K562 (cell line): ENCODE measurements around the gene DMWD. TPM values are rescaled to one million over a fixed set of nuclear protein-coding genes. Genes with fewer than 3 reads are reported as not detected.
A peak's percentile ranks its signal among the peaks of the same experiment; 100 is the strongest.

Experiments
- ASH1L ChIP-seq: fragments of 450-650 bp; IDR thresholded peaks from 2 replicates; pipeline ENCODE4 v1.6.1; 2018; ENCODE audit warnings: borderline replicate concordance, mild to moderate bottlenecking, low read depth; ENCODE audit not compliant: partially characterized antibody
- CBFA2T3 ChIP-seq: fragments of 450-650 bp; IDR thresholded peaks from 2 replicates; pipeline ENCODE4 v1.6.1; 2017
- ETS2 ChIP-seq: IDR thresholded peaks from 2 replicates; pipeline ENCODE4 v1.6.1; 2016; ENCODE audit warnings: borderline replicate concordance, missing genetic modification characterization, mild to moderate bottlenecking, moderate library complexity, missing compliant biosample characterization; ENCODE audit not compliant: poor library complexity, severe bottlenecking
- KLF1 ChIP-seq: fragments of 450-650 bp; IDR thresholded peaks from 2 replicates; pipeline ENCODE4 v1.6.1; 2016; ENCODE audit warnings: missing genetic modification characterization, missing compliant biosample characterization
- MTA3 ChIP-seq: fragments of 450-650 bp; formaldehyde crosslinking; IDR thresholded peaks from 2 replicates; pipeline ENCODE4 v1.6.1; 2017; ENCODE audit warnings: mild to moderate bottlenecking, borderline replicate concordance
- MXI1 ChIP-seq: IDR thresholded peaks from 2 replicates; pipeline ENCODE4 v1.6.1; 2011; ENCODE audit warnings: low read depth, mild to moderate bottlenecking, improper control_type of control experiment, low read length
- NCOA4 ChIP-seq: fragments of 450-650 bp; IDR thresholded peaks from 2 replicates; pipeline ENCODE4 v1.6.1; 2018; ENCODE audit warnings: mild to moderate bottlenecking; ENCODE audit not compliant: partially characterized antibody
- SIN3B ChIP-seq: fragments of 450-650 bp; IDR thresholded peaks from 2 replicates; pipeline ENCODE4 v1.6.1; 2017; ENCODE audit warnings: low read depth, mild to moderate bottlenecking, moderate library complexity
- SPI1 ChIP-seq: IDR thresholded peaks from 2 replicates; pipeline ENCODE4 v1.6.1; 2011; ENCODE audit warnings: low read depth, low read length, control low read depth, borderline replicate concordance
- SRF ChIP-seq, 2 experiments: fragments of 250-450, 450-650 bp in 1 of 2; sonication (Bioruptor Pico) in 1 of 2; sonication (generic) in 1 of 2; formaldehyde crosslinking; IDR thresholded peaks; 2 replicates each; pipeline versions ENCODE4 v1.5.0 to v1.5.1; 2020 to 2022; ENCODE audit warnings: mild to moderate bottlenecking in 1 of 2, missing genetic modification reagents in 1 of 2
- TCFL5 ChIP-seq: fragments of 250-450 bp; sonication (Bioruptor Pico); conservative IDR thresholded peaks from 2 replicates; pipeline ENCODE4 v1.6.1; 2021; ENCODE audit warnings: mild to moderate bottlenecking, moderate library complexity, matching md5 sums
- ZBTB33 ChIP-seq: sonication (generic); formaldehyde crosslinking; IDR thresholded peaks from 2 replicates; pipeline ENCODE4 v1.8.1; 2023; ENCODE audit warnings: mild to moderate bottlenecking, missing genetic modification reagents
- ZBTB7A ChIP-seq: IDR thresholded peaks from 2 replicates; pipeline ENCODE4 v1.6.1; 2011; ENCODE audit warnings: low read depth, mild to moderate bottlenecking, low read length, moderate library complexity, borderline replicate concordance; ENCODE audit not compliant: control insufficient read depth
- ZNF143 ChIP-seq: sonication (generic); formaldehyde crosslinking; IDR thresholded peaks from 2 replicates; pipeline ENCODE4 v1.9.0; 2022; ENCODE audit warnings: mild to moderate bottlenecking, missing genetic modification reagents
- ZNF318 ChIP-seq, 2 experiments: fragments of 450-650 bp; IDR thresholded peaks; 2 replicates each; pipeline ENCODE4 v1.6.1; 2016; ENCODE audit warnings: mild to moderate bottlenecking in 2 of 2, borderline replicate concordance in 1 of 2, low read depth in 1 of 2, moderate library complexity in 1 of 2
- ZNF436 ChIP-seq: fragments of 250-450, 450-650 bp; sonication (Bioruptor Pico); formaldehyde crosslinking; IDR thresholded peaks from 2 replicates; pipeline ENCODE4 v1.7.0; 2020; ENCODE audit warnings: mild to moderate bottlenecking
- polyA plus RNA-seq, 8 experiments: library from polyadenylated mRNA; depleted of rRNA in 4 of 8; stranded (reverse) in 5 of 8; unstranded in 3 of 8; fragments of >200 nt; fragmentation: Nextera tagmentation in 2 of 8; fragmentation: Illumina TruSeq in 1 of 8; extraction: Ambion mirVana in 2 of 8; extraction: Trizol in 1 of 8; gene quantifications; 2 replicates each; pipeline versions ENCODE4 v1.2.1 to v1.2.3, GENCODE V29; 2011 to 2014; ENCODE audit warnings: inconsistent platforms in 1 of 8, missing spikeins in 1 of 8
- total RNA-seq, 7 experiments: library from RNA; depleted of rRNA in 6 of 7; stranded (reverse); fragments of >200 nt in 6 of 7; fragmentation: Illumina TruSeq in 2 of 7; extraction: Trizol in 2 of 7; gene quantifications; 2 replicates each; pipeline versions ENCODE4 v1.2.1 to v1.2.3, GENCODE V29; 2011 to 2021; ENCODE audit warnings: low replicate concordance in 1 of 7

DMWD gene
- total and polyA plus RNA-seq, 9 of the 15 experiments (the other 6 are each of a cell fraction or from before 2014, with no cell fraction given): 4.7 to 54.6 (median 19.0) TPM

GRCh38 chr19:45770192-45771101 lies 22.2 kb downstream of the DMWD start (continued):
- TF ChIP-seq ZBTB33 (CRISPR knock-in tag) (peak; percentile 48), ZNF436 (CRISPR knock-in tag) (no peak), ASH1L (peak; percentile 76), MTA3 (peak; percentile 94), SRF (CRISPR knock-in tag; IDR thresholded peaks at IDR 0.05) (peak; percentile 20 to 85; a peak in 3 of 4 replicates), TCFL5 (CRISPR knock-in tag) (no peak), ETS2 (tag) (no peak), KLF1 (peak; percentile 80), ZNF143 (CRISPR knock-in tag) (0 out of 2 replicates have a peak, but pooled peaks have one; percentile 4), NCOA4 (no peak), SIN3B (peak; percentile 71), ZBTB7A (peak; percentile 94), MXI1 (peak; percentile 75; the same call in 1 of the 2 replicates), SPI1 (no peak), ZNF318 (IDR thresholded peaks at IDR 0.05; ENCODE audit: borderline replicate concordance in 1 of 2, low read depth in 1 of 2) (peak in 1 of 2 experiments; percentile 50; a peak in 2 of 4 replicates), CBFA2T3 (0 out of 2 replicates have a peak, but pooled peaks have one; percentile 5)
